T-cell (primary cell): Measurements from ENCODE around the gene KAT8. TPM values are rescaled to one million over a fixed set of nuclear protein-coding genes. Genes with fewer than 3 reads are reported as not detected.

Experiments used
- ATAC-seq, 4 experiments: fragments of 200-7000 bp in 3 of 4; fragments of 150-1000 bp in 1 of 4; cut with Tn5 transposase; replicated peaks in 1 of 4; 1 replicate in 3 of 4; 2 replicates in 1 of 4; pipeline ENCODE4 v1.10.0; 2021; ENCODE audit warnings: moderate library complexity in 3 of 4, mild to moderate bottlenecking in 2 of 4, moderate number of reproducible peaks in 1 of 4
- CTCF ChIA-PET, 2 donors: fragments of 300-600 bp; sonication (Branson Sonifier 250); formaldehyde crosslinking; loops; one replicate each; lab custom pipeline; 2022; ENCODE audit warnings: antibody characterized with exemption in 2 of 2; lab: Charles Lee
- POLR2A ChIA-PET, 2 donors: fragments of 300-600 bp; sonication (Branson Sonifier 250); formaldehyde crosslinking; loops; one replicate each; lab custom pipeline; 2022; ENCODE audit warnings: antibody characterized with exemption in 2 of 2; lab: Charles Lee
- DNase-seq, 35 experiments: peaks; one replicate each; pipeline versions ENCODE4 v3.0.0 to v3.0.0-alpha.2; 2013 to 2023
- H3K27ac ChIP-seq: one replicate; pipeline ENCODE4 v1.5.1; 2013; ENCODE audit warnings: low read length
- H3K27me3 ChIP-seq, 2 experiments: replicated peaks in 1 of 2; 1 replicate in 1 of 2; 2 replicates in 1 of 2; pipeline versions ENCODE4 v1.6.1 to v1.7.0; 2013; ENCODE audit warnings: low read length in 1 of 2, mixed read lengths in 1 of 2; ENCODE audit not compliant: control insufficient read depth in 2 of 2, insufficient read depth in 2 of 2; ENCODE audit errors: extremely low read depth in 1 of 2
- H3K36me3 ChIP-seq, 2 donors: 1 replicate in 1 of 2; 2 replicates in 1 of 2; pipeline versions ENCODE4 v1.6.1 to v1.7.0; 2013; ENCODE audit warnings: low read length in 1 of 2; ENCODE audit not compliant: control insufficient read depth in 2 of 2, insufficient read depth in 1 of 2; ENCODE audit errors: extremely low read depth in 1 of 2
- H3K4me1 ChIP-seq, 2 experiments: 1 replicate in 1 of 2; 2 replicates in 1 of 2; pipeline versions ENCODE4 v1.6.1 to v1.7.0; 2013; ENCODE audit warnings: low read length in 2 of 2, mixed read lengths in 1 of 2; ENCODE audit not compliant: insufficient read depth in 2 of 2, control insufficient read depth in 1 of 2; ENCODE audit errors: extremely low read depth in 1 of 2
- H3K4me3 ChIP-seq, 2 donors: 1 replicate in 1 of 2; 2 replicates in 1 of 2; pipeline versions ENCODE4 v1.5.1 to v1.7.0; 2013; ENCODE audit warnings: mild to moderate bottlenecking in 2 of 2, low read length in 1 of 2, moderate library complexity in 1 of 2; ENCODE audit not compliant: control insufficient read depth in 1 of 2; ENCODE audit errors: extremely low read depth in 1 of 2
- H3K9me3 ChIP-seq: 2 replicates; pipeline ENCODE4 v1.7.0; 2013
- H3K27ac Mint-ChIP-seq, 2 donors: one replicate each; pipeline ENCODE4 v1.8.0; 2020 to 2021; ENCODE audit warnings: mild to moderate bottlenecking in 2 of 2, mixed read lengths in 2 of 2
- H3K27me3 Mint-ChIP-seq, 2 donors: one replicate each; pipeline ENCODE4 v1.8.0; 2021 to 2022; ENCODE audit warnings: mixed read lengths in 2 of 2
- H3K36me3 Mint-ChIP-seq: one replicate; pipeline ENCODE4 v1.8.0; 2021; ENCODE audit warnings: mixed read lengths
- H3K4me1 Mint-ChIP-seq, 3 donors: one replicate each; pipeline ENCODE4 v1.8.0; 2020 to 2022; ENCODE audit warnings: mixed read lengths in 3 of 3, mild to moderate bottlenecking in 1 of 3
- H3K4me3 Mint-ChIP-seq, 3 donors: one replicate each; pipeline ENCODE4 v1.8.0; 2020 to 2022; ENCODE audit warnings: mild to moderate bottlenecking in 3 of 3, mixed read lengths in 3 of 3, moderate library complexity in 3 of 3
- H3K9me3 Mint-ChIP-seq, 3 donors: one replicate each; pipeline ENCODE4 v1.8.0; 2020 to 2022; ENCODE audit warnings: mixed read lengths in 3 of 3
- WGBS: methylation state at CpG from one replicate; pipeline ENCODE4 v1.1.5; 2013; ENCODE audit warnings: missing lambda C conversion rate; ENCODE audit not compliant: insufficient coverage; 5-methylcytosine and 5-hydroxymethylcytosine counted together
- total RNA-seq, 35 experiments: library from RNA in 6 of 35; stranded (reverse) in 6 of 35; fragments of 120-200 nt in 1 of 35; gene quantifications; one replicate each; pipeline versions ENCODE4 v1.2.1 to v1.2.4 and lab custom pipeline; 2013 to 2026

KAT8 gene
- total RNA-seq, 5 donors from 2014 or later (not counting 1 experiment from before 2014, with no cell fraction given), result 92.3 to 122 (median 102) TPM

DNA sequence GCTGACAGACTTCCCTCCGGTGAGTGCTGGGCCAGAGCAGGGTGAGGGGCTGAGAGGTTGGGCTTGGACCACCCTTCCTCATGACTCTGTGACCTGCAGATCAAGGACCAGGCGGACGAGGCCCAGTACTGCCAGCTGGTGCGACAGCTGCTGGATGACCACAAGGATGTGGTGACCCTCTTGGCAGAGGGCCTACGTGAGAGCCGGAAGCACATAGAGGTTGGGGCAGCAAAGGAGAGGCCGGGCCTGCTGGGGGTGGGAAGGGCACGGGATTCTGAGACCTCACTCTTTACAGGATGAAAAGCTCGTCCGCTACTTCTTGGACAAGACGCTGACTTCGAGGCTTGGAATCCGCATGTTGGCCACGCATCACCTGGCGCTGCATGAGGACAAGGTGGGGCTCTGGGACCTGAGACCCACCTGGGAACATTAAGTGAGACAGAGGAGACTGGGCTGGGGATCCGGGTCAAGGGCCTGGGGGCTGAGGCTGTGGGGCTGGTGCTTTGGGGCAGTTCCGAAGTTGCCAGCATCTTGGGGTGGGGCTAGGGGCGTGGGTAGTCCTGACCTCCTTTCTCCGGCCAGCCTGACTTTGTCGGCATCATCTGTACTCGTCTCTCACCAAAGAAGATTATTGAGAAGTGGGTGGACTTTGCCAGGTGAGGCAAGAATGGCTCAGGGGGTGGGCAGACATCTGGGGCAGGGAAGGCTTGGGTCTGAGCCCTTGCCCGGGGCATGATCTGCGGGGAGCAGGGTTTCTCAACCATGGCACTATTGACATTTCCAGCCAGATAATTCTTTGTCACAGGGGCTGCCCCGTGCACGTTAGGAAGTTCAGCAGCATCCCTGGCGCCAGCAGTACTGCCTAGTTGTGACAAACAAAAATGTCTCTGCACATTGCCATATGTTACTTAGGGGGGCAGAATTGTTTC is 7.1 kb upstream of the KAT8 start:
- WGBS, result 91% methylated on average over 23 of the region's 26 CpGs
- H3K4me1 ChIP-seq, result peaks cover 4 to 24% of the 10 kb centered on the region in 2 experiments
- no peaks in the 10 kb centered on the region for H3K27me3 ChIP-seq
- Mint-ChIP-seq H3K27ac (peak overlapping the region in 1 of 2 donors; percentile 53), H3K4me3 (peak overlapping the region; percentile 45 to 80 (median 72)), H3K4me1 (peaks cover 14 to 21% (median 17%) of the 10 kb centered on the region in 3 donors), H3K27me3 (no peaks in the 10 kb centered on the region), H3K36me3 (peaks cover 20% of the 10 kb centered on the region), H3K9me3 (no peaks in the 10 kb centered on the region)
- CTCF ChIA-PET, result no interaction called here
- H3K4me3 ChIP-seq, result no peak overlapping the region
- peaks cover 12 to 31% of the 10 kb centered on the region in 2 donors for H3K36me3 ChIP-seq
- POLR2A ChIA-PET, result no interaction called here
- no peak overlapping the region for H3K27ac ChIP-seq
- no peak for ATAC-seq
- no peak for DNase-seq
- H3K9me3 ChIP-seq, result no peaks in the 10 kb centered on the region

- H3K27me3 Mint-ChIP-seq, result no peaks in the 10 kb centered on the region
- Histone ChIP-seq H3K4me1 (peaks cover 4 to 25% of the 10 kb centered on the region in 2 experiments), H3K36me3 (peaks cover 12 to 31% of the 10 kb centered on the region in 2 donors), H3K27ac (no peak overlapping the region), H3K9me3 (no peaks in the 10 kb centered on the region), H3K27me3 (no peaks in the 10 kb centered on the region), H3K4me3 (no peak overlapping the region)
- no peak for ATAC-seq
- POLR2A ChIA-PET, result no interaction called here
- no peaks in the 10 kb centered on the region for H3K9me3 Mint-ChIP-seq
- no peak overlapping the region for H3K4me3 Mint-ChIP-seq
- WGBS, result 97% methylated on average over 20 of the region's 23 CpGs
- no peak for DNase-seq
- no peak overlapping the region for H3K27ac Mint-ChIP-seq
- H3K4me1 Mint-ChIP-seq, result peaks cover 9 to 18% (median 14%) of the 10 kb centered on the region in 3 donors
- CTCF ChIA-PET, result interaction anchor here in 1 of 2 donors (0.5 kb wide), 1 partner anchor 26 kb away, joined by 4 read pairs; no protein-coding TSS in a partner anchor
- H3K36me3 Mint-ChIP-seq, result peaks cover 20% of the 10 kb centered on the region
These were observed 5.5 kb upstream of the KAT8 start for GRCh38 chr16:31111881-31112466.

DNA sequence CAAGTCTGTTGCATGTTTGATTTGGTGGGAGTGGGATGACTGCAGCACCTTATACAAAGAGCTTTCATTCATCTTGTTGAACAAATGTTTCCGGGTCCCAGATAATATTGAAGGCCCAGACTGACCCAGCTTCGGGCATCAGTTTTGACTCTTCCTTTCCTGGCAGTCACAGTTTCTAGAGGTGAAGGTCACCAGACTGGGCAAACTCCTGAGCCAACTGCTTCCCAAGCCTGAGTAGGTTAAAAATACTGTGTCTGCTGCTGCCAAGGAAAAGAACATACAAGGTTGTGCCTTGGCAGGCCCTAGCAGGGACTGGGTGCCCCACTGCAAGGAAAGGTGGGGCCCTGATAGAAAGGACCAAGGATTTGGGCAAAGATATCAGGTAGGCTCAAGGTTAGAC is 4.8 kb upstream of the KAT8 start:
- Mint-ChIP-seq H3K27me3 (no peaks in the 10 kb centered on the region), H3K4me3 (no peak overlapping the region), H3K27ac (peak overlapping the region in 1 of 2 donors; percentile 11), H3K36me3 (peaks cover 20% of the 10 kb centered on the region), H3K9me3 (no peaks in the 10 kb centered on the region), H3K4me1 (peaks cover 5 to 17% (median 14%) of the 10 kb centered on the region in 3 donors)
- no peaks in the 10 kb centered on the region for H3K9me3 ChIP-seq
- 86% methylated on average over 1 of the region's 2 CpGs for WGBS
- H3K4me3 ChIP-seq, result no peak overlapping the region
- H3K27ac ChIP-seq, result no peak overlapping the region
- no peaks in the 10 kb centered on the region for H3K27me3 ChIP-seq
- peaks cover 12 to 31% of the 10 kb centered on the region in 2 donors for H3K36me3 ChIP-seq
- ChIA-PET POLR2A (no interaction called here), CTCF (no interaction called here)
- no peak for ATAC-seq
- peaks cover 4 to 23% of the 10 kb centered on the region in 2 experiments for H3K4me1 ChIP-seq
- DNase-seq, result no peak

GRCh38 chr16:31113121-31114120 is 4.0 kb upstream of the KAT8 start:
- ChIA-PET POLR2A (interaction anchor here in 1 of 2 donors (0.6 kb wide), 1 partner anchor 22 kb away, joined by 3 read pairs; the partner anchor contains the start of gene PRSS8), CTCF (interaction anchor here in 1 of 2 donors (0.6 kb wide), 1 partner anchor 10 kb away, joined by 5 read pairs; no protein-coding TSS in a partner anchor)
- peaks cover 9 to 24% of the 10 kb centered on the region in 2 experiments for H3K4me1 ChIP-seq
- Mint-ChIP-seq H3K36me3 (peaks cover 20% of the 10 kb centered on the region), H3K4me3 (peak overlapping the region in 1 of 3 donors; percentile 9), H3K4me1 (peaks cover 6 to 19% (median 15%) of the 10 kb centered on the region in 3 donors), H3K9me3 (no peaks in the 10 kb centered on the region), H3K27ac (peak overlapping the region in 1 of 2 donors; percentile 68), H3K27me3 (no peaks in the 10 kb centered on the region)
- WGBS, result 63% methylated on average over 2 of the region's 5 CpGs
- no peaks in the 10 kb centered on the region for H3K27me3 ChIP-seq
- ATAC-seq (no peak), DNase-seq (no peak)
- peaks cover 12 to 31% of the 10 kb centered on the region in 2 donors for H3K36me3 ChIP-seq
- no peaks in the 10 kb centered on the region for H3K9me3 ChIP-seq
- no peak overlapping the region for H3K4me3 ChIP-seq
- H3K27ac ChIP-seq, result no peak overlapping the region

DNA sequence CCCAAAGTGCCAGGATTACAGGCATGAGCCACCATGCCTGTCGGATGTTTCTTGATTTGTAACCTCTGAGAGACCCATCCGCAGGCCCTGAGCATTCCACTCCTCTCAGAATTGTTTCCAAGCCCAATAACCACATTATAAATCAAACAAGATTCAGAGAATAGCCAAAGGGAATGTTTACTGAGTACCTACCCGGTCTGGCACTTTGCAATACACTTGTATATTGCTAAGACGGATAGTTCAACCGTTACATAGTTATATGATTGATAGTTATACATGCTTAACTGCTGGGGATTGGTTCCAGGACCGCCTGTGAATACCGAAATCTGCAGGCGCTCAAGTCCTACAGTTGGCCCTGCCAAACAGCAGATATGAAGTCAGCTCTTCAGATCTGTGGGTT is 3.0 kb upstream of the KAT8 start:
- H3K9me3 ChIP-seq, result no peaks in the 10 kb centered on the region
- H3K27ac Mint-ChIP-seq, result peak overlapping the region in 1 of 2 donors; percentile 64
- H3K27ac ChIP-seq, result no peak overlapping the region
- CTCF ChIA-PET, result interaction anchor here in 1 of 2 donors (0.6 kb wide), 1 partner anchor 11 kb away, joined by 5 read pairs; no protein-coding TSS in a partner anchor
- H3K4me3 ChIP-seq, result no peak overlapping the region
- ATAC-seq (no peak), DNase-seq (no peak)
- POLR2A ChIA-PET, result no interaction called here
- no peaks in the 10 kb centered on the region for H3K9me3 Mint-ChIP-seq
- no peaks in the 10 kb centered on the region for H3K27me3 ChIP-seq
- WGBS, result 100% methylated on average over 2 of the region's 8 CpGs
- H3K4me3 Mint-ChIP-seq, result no peak overlapping the region
- peaks cover 20% of the 10 kb centered on the region for H3K36me3 Mint-ChIP-seq
- peaks cover 6 to 24% of the 10 kb centered on the region in 2 experiments for H3K4me1 ChIP-seq
- peaks cover 12 to 39% of the 10 kb centered on the region in 2 donors for H3K36me3 ChIP-seq
- no peaks in the 10 kb centered on the region for H3K27me3 Mint-ChIP-seq
- H3K4me1 Mint-ChIP-seq, result peaks cover 15 to 26% (median 20%) of the 10 kb centered on the region in 3 donors
